Thymus (tissue), 11 donors: ENCODE measurements around the gene FBXO47. TPM values are rescaled to one million over a fixed set of nuclear protein-coding genes. Genes with fewer than 3 reads are reported as not detected.

Source experiments
- DNase-seq, 9 donors: peaks; one replicate each; pipeline ENCODE4 v3.0.0-alpha.2; 2013; ENCODE audit warnings: low spot score in 9 of 9, low read depth in 6 of 9, missing footprints in 1 of 9
- H3K27ac ChIP-seq, 2 donors: one replicate each; pipeline ENCODE4 v1.5.1; 2013; ENCODE audit warnings: control low read depth in 1 of 2, low read depth in 1 of 2, low read length in 1 of 2, mild to moderate bottlenecking in 1 of 2, moderate library complexity in 1 of 2
- H3K27me3 ChIP-seq, 2 donors: one replicate each; pipeline ENCODE4 v1.5.1; 2013; ENCODE audit warnings: low read length in 1 of 2; ENCODE audit not compliant: control insufficient read depth in 2 of 2, insufficient read depth in 1 of 2
- H3K36me3 ChIP-seq, 2 donors: one replicate each; pipeline ENCODE4 v1.5.1; 2013; ENCODE audit warnings: low read length in 1 of 2, mild to moderate bottlenecking in 1 of 2, moderate library complexity in 1 of 2; ENCODE audit not compliant: control insufficient read depth in 2 of 2, insufficient read depth in 2 of 2
- H3K4me1 ChIP-seq, 2 donors: one replicate each; pipeline ENCODE4 v1.5.1; 2013; ENCODE audit warnings: low read length in 2 of 2; ENCODE audit not compliant: control insufficient read depth in 2 of 2, insufficient read depth in 2 of 2
- H3K4me3 ChIP-seq, 2 donors: one replicate each; pipeline ENCODE4 v1.5.1; 2013; ENCODE audit warnings: low read length in 2 of 2, control low read depth in 1 of 2, mild to moderate bottlenecking in 1 of 2
- H3K9me3 ChIP-seq, 2 donors: one replicate each; pipeline ENCODE4 v1.5.1; 2013; ENCODE audit warnings: low read length in 1 of 2, mild to moderate bottlenecking in 1 of 2; ENCODE audit not compliant: control insufficient read depth in 2 of 2, insufficient read depth in 1 of 2
- WGBS: extraction: QIAGEN DNeasy Blood & Tissue Kit; methylation state at CpG from one replicate; pipeline ENCODE4 v1.1.7; 2013; 5-methylcytosine and 5-hydroxymethylcytosine counted together
- polyA plus RNA-seq: library from polyadenylated mRNA; stranded (reverse); fragments of 200-250 nt; gene quantifications from one replicate; pipeline ENCODE4 v1.2.3, GENCODE V29; 2013
- total RNA-seq: library from RNA; stranded (reverse); fragments of 120-200 nt; gene quantifications from one replicate; pipeline ENCODE4 v1.2.4, GENCODE V29; 2013
- donor health status: healthy.

FBXO47 gene
- total and polyA plus RNA-seq, 2 donors = not detected

GRCh38 chr17:38894276-38894675 is 72.9 kb downstream of the FBXO47 start:
- Histone ChIP-seq H3K27me3 (no peaks in the 10 kb centered on the region), H3K27ac (peak overlapping the region; percentile 62 to 93), H3K4me3 (no peak overlapping the region), H3K36me3 (peaks cover 63 to 88% of the 10 kb centered on the region in 2 donors), H3K9me3 (peaks cover 0 to 3% of the 10 kb centered on the region in 2 donors), H3K4me1 (peaks cover 69 to 90% of the 10 kb centered on the region in 2 donors)
- whole genome bisulfite sequencing = 90% methylated on average over 7 of the region's 7 CpGs
- DNase-seq = no peak

GRCh38 chr17:38893607-38894006 is 73.6 kb downstream of the FBXO47 start:
- no peak for DNase-seq
- peaks cover 70 to 89% of the 10 kb centered on the region in 2 donors for H3K36me3 ChIP-seq
- no peak overlapping the region for H3K4me3 ChIP-seq
- 37% methylated on average over 6 of the region's 6 CpGs for WGBS
- peak overlapping the region; percentile 71 to 93 for H3K27ac ChIP-seq
- H3K27me3 ChIP-seq = no peaks in the 10 kb centered on the region
- peaks cover 63 to 90% of the 10 kb centered on the region in 2 donors for H3K4me1 ChIP-seq
- no peaks in the 10 kb centered on the region for H3K9me3 ChIP-seq

GRCh38 chr17:38893113-38893512 is 74.1 kb downstream of the FBXO47 start:
- Histone ChIP-seq H3K36me3 (peaks cover 71 to 88% of the 10 kb centered on the region in 2 donors), H3K9me3 (no peaks in the 10 kb centered on the region), H3K27ac (peak overlapping the region; percentile 71 to 93), H3K4me1 (peaks cover 60 to 86% of the 10 kb centered on the region in 2 donors), H3K27me3 (no peaks in the 10 kb centered on the region), H3K4me3 (no peak overlapping the region)
- 90% methylated on average over 5 of the region's 5 CpGs for WGBS
- DNase-seq = no peak

GRCh38 chr17:38892620-38893019 is 74.6 kb downstream of the FBXO47 start:
- H3K9me3 ChIP-seq = no peaks in the 10 kb centered on the region
- H3K27me3 ChIP-seq = no peaks in the 10 kb centered on the region
- H3K4me1 ChIP-seq = peaks cover 55 to 86% of the 10 kb centered on the region in 2 donors
- DNase-seq = no peak
- H3K36me3 ChIP-seq = peaks cover 75 to 90% of the 10 kb centered on the region in 2 donors
- H3K4me3 ChIP-seq = no peak overlapping the region
- WGBS = 89% methylated on average over 13 of the region's 13 CpGs
- H3K27ac ChIP-seq = peak overlapping the region; percentile 80 to 93

- H3K36me3 ChIP-seq = peaks cover 76 to 90% of the 10 kb centered on the region in 2 donors
- no peaks in the 10 kb centered on the region for H3K9me3 ChIP-seq
- no peak overlapping the region for H3K4me3 ChIP-seq
- H3K27me3 ChIP-seq = no peaks in the 10 kb centered on the region
- WGBS = 86% methylated on average over 4 of the region's 4 CpGs
- peak in 3 of 9 donors; percentile 52 to 68 (median 56) for DNase-seq
- H3K4me1 ChIP-seq = peaks cover 50 to 86% of the 10 kb centered on the region in 2 donors
- peak overlapping the region; percentile 80 to 93 for H3K27ac ChIP-seq
These were observed 75.1 kb downstream of the FBXO47 start for GRCh38 chr17:38892083-38892482.

GRCh38 chr17:38891441-38891840 is 75.8 kb downstream of the FBXO47 start:
- peaks cover 79 to 88% of the 10 kb centered on the region in 2 donors for H3K36me3 ChIP-seq
- H3K4me1 ChIP-seq = peaks cover 47 to 86% of the 10 kb centered on the region in 2 donors
- H3K27me3 ChIP-seq = no peaks in the 10 kb centered on the region
- DNase-seq = peak in 3 of 9 donors; percentile 44 to 74 (median 52)
- peak overlapping the region; percentile 88 to 93 for H3K27ac ChIP-seq
- WGBS = 66% methylated on average over 8 of the region's 8 CpGs
- H3K4me3 ChIP-seq = no peak overlapping the region
- no peaks in the 10 kb centered on the region for H3K9me3 ChIP-seq

GRCh38 chr17:38890410-38890746 is 76.8 kb downstream of the FBXO47 start:
- peaks cover 0 to 3% of the 10 kb centered on the region in 2 donors for H3K9me3 ChIP-seq
- 87% methylated on average over 8 of the region's 8 CpGs for WGBS
- H3K4me3 ChIP-seq = no peak overlapping the region
- no peak for DNase-seq
- H3K4me1 ChIP-seq = peaks cover 53 to 87% of the 10 kb centered on the region in 2 donors
- no peaks in the 10 kb centered on the region for H3K27me3 ChIP-seq
- peak overlapping the region; percentile 88 to 93 for H3K27ac ChIP-seq
- peaks cover 77 to 86% of the 10 kb centered on the region in 2 donors for H3K36me3 ChIP-seq

GRCh38 chr17:38889745-38890409 is 77.3 kb downstream of the FBXO47 start:
- Histone ChIP-seq H3K27me3 (no peaks in the 10 kb centered on the region), H3K36me3 (peaks cover 82 to 91% of the 10 kb centered on the region in 2 donors), H3K27ac (peak overlapping the region; percentile 88 to 93), H3K4me1 (peaks cover 58 to 92% of the 10 kb centered on the region in 2 donors), H3K4me3 (no peak overlapping the region), H3K9me3 (peaks cover 0 to 3% of the 10 kb centered on the region in 2 donors)
- 92% methylated on average over 12 of the region's 12 CpGs for WGBS
- no peak for DNase-seq

- 97% methylated on average over 9 of the region's 9 CpGs for WGBS
- Histone ChIP-seq H3K27me3 (no peaks in the 10 kb centered on the region), H3K4me1 (peaks cover 62 to 95% of the 10 kb centered on the region in 2 donors), H3K4me3 (no peak overlapping the region), H3K36me3 (peaks cover 74 to 87% of the 10 kb centered on the region in 2 donors), H3K27ac (no peak overlapping the region), H3K9me3 (peaks cover 0 to 3% of the 10 kb centered on the region in 2 donors)
- no peak for DNase-seq
These were observed 78.4 kb downstream of the FBXO47 start for GRCh38 chr17:38888842-38889241.
